Mesodermal cell (in vitro differentiated cells): ENCODE data around the gene DENND6A.
"Not testable (repeated sequence)": the region's sequence is repeated elsewhere in the genome, so short reads cannot be mapped to it uniquely, and the experiment has no call there.

Experiments
- H3K27ac ChIP-seq: 2 replicates; pipeline ENCODE4 v1.7.0; 2013; ENCODE audit warnings: mild to moderate bottlenecking, low read depth, low read length, moderate library complexity; ENCODE audit not compliant: severe bottlenecking
- H3K36me3 ChIP-seq: 2 replicates; pipeline ENCODE4 v1.7.1; 2013; ENCODE audit warnings: mild to moderate bottlenecking, low read length, moderate library complexity; ENCODE audit not compliant: control insufficient read depth, insufficient read depth
- H3K4me1 ChIP-seq: one replicate; pipeline ENCODE4 v1.7.1; 2013; ENCODE audit warnings: mild to moderate bottlenecking, low read length; ENCODE audit not compliant: insufficient read depth, control insufficient read depth, poor library complexity, severe bottlenecking
- H3K4me3 ChIP-seq: 2 replicates; pipeline ENCODE4 v1.7.0; 2013; ENCODE audit warnings: low read length, control low read depth, mild to moderate bottlenecking; ENCODE audit not compliant: insufficient read depth, poor library complexity, severe bottlenecking; ENCODE audit errors: extremely low read depth
- H3K9me3 ChIP-seq: 2 replicates; pipeline ENCODE4 v1.7.1; 2013; ENCODE audit warnings: mild to moderate bottlenecking, low read length, moderate library complexity; ENCODE audit not compliant: control insufficient read depth
- WGBS, 2 experiments: methylation state at CpG; one replicate each; pipeline ENCODE4 v1.1.5; 2013; ENCODE audit warnings: missing lambda C conversion rate in 2 of 2; ENCODE audit not compliant: insufficient coverage in 2 of 2; 5-methylcytosine and 5-hydroxymethylcytosine counted together

DENND6A gene

GRCh38 chr3:57637391-57637790 lies 55.5 kb downstream of the DENND6A start:
- no peaks in the 10 kb centered on the region for H3K9me3 ChIP-seq
- H3K4me3 ChIP-seq = no peak overlapping the region
- no peak overlapping the region for H3K27ac ChIP-seq
- H3K4me1 ChIP-seq = no peaks in the 10 kb centered on the region
- peaks cover 62% of the 10 kb centered on the region for H3K36me3 ChIP-seq

GRCh38 chr3:57634259-57634658 lies 58.6 kb downstream of the DENND6A start:
- not testable (repeated sequence) for H3K27ac ChIP-seq, H3K4me1 ChIP-seq, H3K9me3 ChIP-seq, H3K4me3 ChIP-seq
- H3K36me3 ChIP-seq = peaks cover 61% of the 10 kb centered on the region
- WGBS, 2 experiments = 100% methylated on average over 1 of the region's 3 CpGs; no CpG with 5 or more reads in 1 of the 2 experiments

- Histone ChIP-seq H3K9me3 (no peaks in the 10 kb centered on the region), H3K36me3 (peaks cover 64% of the 10 kb centered on the region), H3K4me1 (no peaks in the 10 kb centered on the region), H3K27ac (no peak overlapping the region), H3K4me3 (no peak overlapping the region)
- WGBS, 2 experiments = 93 to 96% methylated on average over 5 to 6 of the region's 6 CpGs
Measured at GRCh38 chr3:57627976-57628375, 64.9 kb downstream of the DENND6A start.

- H3K27ac ChIP-seq = no peak overlapping the region
- no peaks in the 10 kb centered on the region for H3K4me1 ChIP-seq
- peaks cover 52% of the 10 kb centered on the region for H3K36me3 ChIP-seq
- WGBS, 2 experiments = 84 to 95% methylated on average over 3 of the region's 3 CpGs
- no peaks in the 10 kb centered on the region for H3K9me3 ChIP-seq
- no peak overlapping the region for H3K4me3 ChIP-seq
Measured at GRCh38 chr3:57624801-57625200, 68.1 kb downstream of the DENND6A start.

- H3K27ac ChIP-seq = no peak overlapping the region
- H3K4me1 ChIP-seq = no peaks in the 10 kb centered on the region
- no peak overlapping the region for H3K4me3 ChIP-seq
- no peaks in the 10 kb centered on the region for H3K9me3 ChIP-seq
- H3K36me3 ChIP-seq = peaks cover 36% of the 10 kb centered on the region
Measured at GRCh38 chr3:57622362-57622761, 70.5 kb downstream of the DENND6A start.

- Histone ChIP-seq H3K9me3 (no peaks in the 10 kb centered on the region), H3K4me3 (no peak overlapping the region), H3K36me3 (peaks cover 11% of the 10 kb centered on the region), H3K4me1 (no peaks in the 10 kb centered on the region), H3K27ac (no peak overlapping the region)
- WGBS, 2 experiments = no CpG with 5 or more reads among the region's 3 CpGs
Measured at GRCh38 chr3:57617739-57618138, 75.1 kb downstream of the DENND6A start.

GRCh38 chr3:57616233-57616632 lies 76.6 kb downstream of the DENND6A start:
- Histone ChIP-seq H3K36me3 (peaks cover 3% of the 10 kb centered on the region), H3K27ac (no peak overlapping the region), H3K4me3 (no peak overlapping the region), H3K4me1 (no peaks in the 10 kb centered on the region), H3K9me3 (no peaks in the 10 kb centered on the region)
- 53 to 54% methylated on average over 2 of the region's 3 CpGs for WGBS, 2 experiments

GRCh38 chr3:57611870-57612269 lies 81.0 kb downstream of the DENND6A start:
- H3K36me3 ChIP-seq, H3K9me3 ChIP-seq, H3K27ac ChIP-seq, H3K4me1 ChIP-seq, H3K4me3 ChIP-seq: not testable (repeated sequence)
- no CpG with 5 or more reads among the region's 5 CpGs for WGBS, 2 experiments

- H3K4me3 ChIP-seq = no peak overlapping the region
- H3K36me3 ChIP-seq = peaks cover 11% of the 10 kb centered on the region
- no peaks in the 10 kb centered on the region for H3K4me1 ChIP-seq
- H3K27ac ChIP-seq = no peak overlapping the region
- no peaks in the 10 kb centered on the region for H3K9me3 ChIP-seq
Measured at GRCh38 chr3:57605683-57606082, 87.2 kb downstream of the DENND6A start.

GRCh38 chr3:57604971-57605370 lies 87.9 kb downstream of the DENND6A start:
- H3K4me3 ChIP-seq = no peak overlapping the region
- 100% methylated on average over 1 to 2 of the region's 2 CpGs for WGBS, 2 experiments
- H3K36me3 ChIP-seq = peaks cover 11% of the 10 kb centered on the region
- H3K4me1 ChIP-seq = no peaks in the 10 kb centered on the region
- H3K27ac ChIP-seq = no peak overlapping the region
- no peaks in the 10 kb centered on the region for H3K9me3 ChIP-seq

- Histone ChIP-seq H3K36me3 (peaks cover 14% of the 10 kb centered on the region), H3K4me1 (peaks cover 5% of the 10 kb centered on the region), H3K27ac (no peak overlapping the region), H3K9me3 (no peaks in the 10 kb centered on the region), H3K4me3 (no peak overlapping the region)
- 80 to 95% methylated on average over 1 of the region's 2 CpGs for WGBS, 2 experiments
Measured at GRCh38 chr3:57600195-57600594, 92.7 kb downstream of the DENND6A start.
